Ovary (tissue), 3 donors: ENCODE measurements around the gene RNASE13.
"Not testable (repeated sequence)": the region's sequence is repeated elsewhere in the genome, so short reads cannot be mapped to it uniquely, and the experiment has no call there.

ENCODE experiments used
- CTCF ChIP-seq, 3 donors: fragments of 450-650 bp in 2 of 3; fragments of 200-600 bp in 1 of 3; IDR thresholded peaks; one replicate each; pipeline versions ENCODE4 v1.5.1 to v1.8.0; 2016 to 2022; ENCODE audit warnings: antibody characterized with exemption in 3 of 3, mild to moderate bottlenecking in 1 of 3
- EP300 ChIP-seq: sonication (generic); formaldehyde crosslinking; IDR thresholded peaks from one replicate; pipeline ENCODE4 v1.6.1; 2017; ENCODE audit warnings: antibody characterized with exemption
- donor health status: DM: no; HTN: no; CAD: no.

GRCh38 chr14:21009721-21010120, 24.9 kb downstream of the RNASE13 start:
- TF ChIP-seq CTCF (IDR thresholded peaks at IDR 0.05); EP300: not testable (repeated sequence)
